Stimulated activated CD8-positive, alpha-beta memory T cell treated with anti-CD3 and anti-CD28 coated beads, Interleukin-2, amount 100 ng/mL, for 48 hours (primary cell): ENCODE results near the gene FIBCD1.

Experiments used
- DNase-seq, 2 donors: peaks; one replicate each; pipeline ENCODE4 v3.0.0-alpha.2; 2020; ENCODE audit warnings: low read depth in 2 of 2

Gene FIBCD1

GRCh38 chr9:130860458-130861316 lies 78.4 kb downstream of the FIBCD1 start:
- DNase-seq, result no peak

DNA sequence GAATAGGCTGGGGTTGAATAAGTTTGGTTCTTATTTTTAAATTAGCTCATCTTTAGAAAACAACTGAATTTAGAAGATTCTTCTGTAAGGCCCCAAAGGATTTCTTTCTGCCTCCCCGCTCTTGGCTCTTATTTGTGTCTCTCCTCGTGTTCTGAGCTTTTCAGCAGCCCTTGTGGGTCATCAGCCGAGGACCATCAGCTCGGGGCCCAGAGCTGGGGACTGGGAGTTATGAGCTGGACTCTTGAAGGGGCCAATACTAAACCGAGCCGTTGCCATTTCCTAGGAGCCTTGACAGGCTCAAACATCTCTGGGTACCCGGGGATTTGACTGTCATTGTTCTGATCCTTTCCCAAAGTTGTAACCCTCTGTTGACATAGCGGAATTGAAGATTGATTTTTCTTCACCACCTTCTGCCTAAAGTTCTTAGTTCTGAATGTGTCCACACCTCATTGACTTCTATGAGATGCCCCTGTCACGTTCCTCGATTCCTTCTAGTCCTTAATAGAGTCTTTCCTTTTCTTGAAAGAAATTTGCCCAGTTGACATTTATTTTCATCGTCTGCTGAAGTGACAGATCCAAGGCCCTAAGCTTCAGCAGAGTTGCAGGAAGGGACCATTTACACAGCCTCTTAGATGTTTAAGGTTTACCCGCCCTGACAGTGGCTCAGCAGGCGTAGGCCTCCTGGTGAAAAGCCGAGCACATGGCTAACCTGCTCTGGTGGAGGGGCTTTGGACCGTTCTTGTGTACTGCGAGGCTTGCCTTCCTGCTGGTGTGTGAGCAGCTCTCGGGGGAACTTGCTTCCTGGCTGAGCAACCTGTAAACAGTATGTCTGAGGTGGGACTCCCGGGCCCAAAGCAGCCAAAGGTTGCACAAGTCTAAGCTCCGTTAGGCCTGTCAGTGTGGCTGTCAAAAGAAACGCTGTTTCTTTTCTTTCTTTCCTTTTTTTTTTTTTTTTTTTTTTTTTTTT lies 80.0 kb downstream of the FIBCD1 start:
- no peak for DNase-seq

- no peak for DNase-seq
These were observed 80.9 kb downstream of the FIBCD1 start for GRCh38 chr9:130857864-130858738.

DNA sequence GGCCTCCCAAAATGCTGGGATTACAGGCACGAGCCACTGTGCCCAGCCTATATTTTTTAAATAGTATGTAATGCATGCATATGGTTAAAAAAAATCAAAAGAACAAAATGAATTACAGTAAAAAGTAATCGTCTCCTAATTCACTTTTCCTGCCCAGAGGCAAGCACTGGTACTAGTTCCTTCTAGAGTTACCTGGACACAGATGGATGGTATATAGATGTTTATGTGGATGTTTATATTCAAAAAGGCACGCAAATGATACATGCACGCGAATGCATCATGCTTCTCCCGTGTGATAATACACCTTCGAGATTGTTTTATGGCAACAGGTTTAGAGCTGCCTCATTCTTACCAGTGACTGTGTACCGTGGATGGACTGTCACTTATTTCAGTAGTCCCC lies 82.6 kb downstream of the FIBCD1 start:
- no peak for DNase-seq

DNA sequence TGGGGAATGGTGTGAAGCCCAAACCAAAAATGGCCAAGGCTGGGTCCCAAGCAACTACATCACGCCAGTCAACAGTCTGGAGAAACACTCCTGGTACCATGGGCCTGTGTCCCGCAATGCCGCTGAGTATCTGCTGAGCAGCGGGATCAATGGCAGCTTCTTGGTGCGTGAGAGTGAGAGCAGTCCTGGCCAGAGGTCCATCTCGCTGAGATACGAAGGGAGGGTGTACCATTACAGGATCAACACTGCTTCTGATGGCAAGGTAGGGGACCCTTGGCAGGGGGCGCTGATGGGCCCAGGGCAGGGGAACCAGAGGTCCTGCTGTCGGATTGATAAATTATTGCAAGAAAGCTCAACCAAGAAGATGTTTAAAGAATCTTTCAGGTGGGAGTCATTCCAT lies 84.2 kb downstream of the FIBCD1 start:
- DNase-seq, result no peak

GRCh38 chr9:130854092-130854491 lies 85.0 kb downstream of the FIBCD1 start:
- DNase-seq, result no peak

- DNase-seq, result no peak
These were observed 86.2 kb downstream of the FIBCD1 start for GRCh38 chr9:130852801-130853200.
